Hippocampal formation (tissue), 2 donors: Measurements from ENCODE around the gene ARHGEF1.

Source experiments
- DNase-seq, 2 donors: peaks; one replicate each; lab custom pipeline; 2025; lab: John Stamatoyannopoulos, UW

The ARHGEF1 gene

GRCh38 chr19:41956621-41957020, 73.6 kb downstream of the ARHGEF1 start:
- DNase-seq: no peak
